ENCODE results near the gene PARVA.

PARVA gene, protein sequence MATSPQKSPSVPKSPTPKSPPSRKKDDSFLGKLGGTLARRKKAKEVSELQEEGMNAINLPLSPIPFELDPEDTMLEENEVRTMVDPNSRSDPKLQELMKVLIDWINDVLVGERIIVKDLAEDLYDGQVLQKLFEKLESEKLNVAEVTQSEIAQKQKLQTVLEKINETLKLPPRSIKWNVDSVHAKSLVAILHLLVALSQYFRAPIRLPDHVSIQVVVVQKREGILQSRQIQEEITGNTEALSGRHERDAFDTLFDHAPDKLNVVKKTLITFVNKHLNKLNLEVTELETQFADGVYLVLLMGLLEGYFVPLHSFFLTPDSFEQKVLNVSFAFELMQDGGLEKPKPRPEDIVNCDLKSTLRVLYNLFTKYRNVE

DNA sequence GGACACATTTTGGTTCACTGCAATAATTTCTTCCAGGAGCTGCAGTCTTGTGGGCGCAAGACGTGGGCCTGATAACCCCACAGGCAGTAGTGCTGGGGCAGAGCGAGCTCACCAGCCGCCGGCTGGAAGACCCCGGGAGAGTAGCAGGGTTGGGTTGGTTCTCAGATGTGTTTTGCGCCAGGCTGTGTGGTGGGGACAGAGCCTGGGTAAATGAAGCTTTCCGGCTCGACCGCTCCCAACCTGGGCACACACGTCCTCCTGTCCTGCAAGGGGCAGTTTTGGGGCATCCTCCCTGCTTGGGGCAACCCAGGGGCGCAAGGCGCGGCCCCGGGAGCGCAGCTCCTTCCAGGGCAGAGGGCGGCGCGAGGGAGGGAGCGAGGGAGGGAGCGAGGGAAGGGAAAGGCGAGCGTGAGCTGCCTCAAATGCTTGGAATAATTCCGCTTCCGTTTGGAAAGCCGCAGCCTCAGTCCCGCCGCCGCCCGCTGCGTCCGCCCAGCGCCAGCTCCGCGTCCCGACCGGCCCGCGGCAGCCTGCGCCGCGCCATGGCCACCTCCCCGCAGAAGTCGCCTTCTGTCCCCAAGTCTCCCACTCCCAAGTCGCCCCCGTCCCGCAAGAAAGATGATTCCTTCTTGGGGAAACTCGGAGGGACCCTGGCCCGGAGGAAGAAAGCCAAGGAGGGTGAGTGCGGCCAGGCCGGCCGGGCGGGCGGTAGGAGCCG is at the start of gene PARVA:
PARVA (plus strand) TSS at position 466 of the 718 bp plus-strand sequence; CDS start at position 543, 77 bp downstream.
- H3K4me1 ChIP-seq (ENCODE audit: control insufficient read depth, insufficient read depth, low read length, unreplicated experiment): peaks cover 18% of the 10 kb centered on the region
- H3K27ac ChIP-seq (ENCODE audit: low read depth, low read length): peak within 1 kb of the TSS; percentile 97
- H3K4me3 ChIP-seq (ENCODE audit: low read depth, low read length): peak within 1 kb of the TSS; percentile 91
- peak within 1 kb of the TSS; percentile 98 for H2AFZ ChIP-seq (ENCODE audit: low read length, unreplicated experiment)
- H3K36me3 ChIP-seq (ENCODE audit: insufficient read depth, low read length): peaks cover 3% of the 10 kb centered on the region; the same call in 1 of the 2 replicates
- peaks cover 40% of the 10 kb centered on the region for H3K79me2 ChIP-seq (ENCODE audit: control insufficient read depth, insufficient read depth, low read length, unreplicated experiment)
- H3K27me3 ChIP-seq (ENCODE audit: insufficient read depth, low read length): no peaks in the 10 kb centered on the region

DNA sequence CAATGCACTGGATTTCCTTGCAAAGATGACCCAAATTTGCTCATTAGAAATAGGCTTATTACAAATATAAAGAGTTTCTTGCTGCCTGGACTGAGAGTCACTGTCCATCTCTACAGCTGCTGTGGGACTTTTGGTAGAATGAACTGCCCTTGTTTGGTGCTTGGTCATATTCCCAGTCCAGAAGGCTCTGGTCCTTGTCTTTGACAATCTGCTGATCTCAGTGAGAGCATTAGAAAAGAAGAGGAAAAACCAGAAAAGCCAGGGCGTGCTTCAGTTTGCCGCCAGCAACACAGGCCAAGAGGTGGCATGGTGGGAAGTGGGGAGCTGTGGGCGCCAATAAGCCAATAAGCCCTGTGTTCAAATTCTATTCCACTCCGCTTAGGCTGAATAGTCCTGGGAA is 48.2 kb upstream of the PARVA start:
- Histone ChIP-seq H3K27me3 (ENCODE audit: insufficient read depth, low read length) (no peaks in the 10 kb centered on the region), H3K27ac (ENCODE audit: low read depth, low read length) (no peak overlapping the region), H3K79me2 (ENCODE audit: control insufficient read depth, insufficient read depth, low read length, unreplicated experiment) (no peaks in the 10 kb centered on the region), H2AFZ (ENCODE audit: low read length, unreplicated experiment) (no peak overlapping the region), H3K36me3 (ENCODE audit: insufficient read depth, low read length) (no peaks in the 10 kb centered on the region), H3K4me3 (ENCODE audit: low read depth, low read length) (no peak overlapping the region), H3K4me1 (ENCODE audit: control insufficient read depth, insufficient read depth, low read length, unreplicated experiment) (peaks cover 7% of the 10 kb centered on the region)

DNA sequence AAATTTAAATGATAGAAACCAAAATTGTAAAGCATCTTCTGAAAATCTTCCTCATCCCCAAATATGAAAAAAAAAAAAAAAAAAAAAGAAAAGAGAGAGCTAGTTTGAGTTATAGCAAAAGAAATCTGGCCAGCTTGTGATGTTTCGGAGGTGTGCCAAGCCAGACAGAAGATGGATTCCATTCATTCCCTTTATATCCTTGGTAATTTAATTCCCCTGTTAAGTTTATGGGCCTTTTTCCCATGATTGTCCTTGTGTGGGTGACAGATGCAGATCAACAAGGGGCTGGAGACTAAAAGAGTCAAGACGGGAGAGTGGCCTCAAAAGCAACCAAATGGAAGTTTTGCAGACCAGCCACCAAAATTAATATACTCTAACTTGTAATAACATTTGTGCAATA is 47.6 kb upstream of the PARVA start:
- H3K27ac ChIP-seq (ENCODE audit: low read depth, low read length): no peak overlapping the region
- H3K4me3 ChIP-seq (ENCODE audit: low read depth, low read length): no peak overlapping the region
- no peaks in the 10 kb centered on the region for H3K79me2 ChIP-seq (ENCODE audit: control insufficient read depth, insufficient read depth, low read length, unreplicated experiment)
- H3K27me3 ChIP-seq (ENCODE audit: insufficient read depth, low read length): no peaks in the 10 kb centered on the region
- peaks cover 7% of the 10 kb centered on the region for H3K4me1 ChIP-seq (ENCODE audit: control insufficient read depth, insufficient read depth, low read length, unreplicated experiment)
- H3K36me3 ChIP-seq (ENCODE audit: insufficient read depth, low read length): no peaks in the 10 kb centered on the region
- H2AFZ ChIP-seq (ENCODE audit: low read length, unreplicated experiment): no peak overlapping the region

DNA sequence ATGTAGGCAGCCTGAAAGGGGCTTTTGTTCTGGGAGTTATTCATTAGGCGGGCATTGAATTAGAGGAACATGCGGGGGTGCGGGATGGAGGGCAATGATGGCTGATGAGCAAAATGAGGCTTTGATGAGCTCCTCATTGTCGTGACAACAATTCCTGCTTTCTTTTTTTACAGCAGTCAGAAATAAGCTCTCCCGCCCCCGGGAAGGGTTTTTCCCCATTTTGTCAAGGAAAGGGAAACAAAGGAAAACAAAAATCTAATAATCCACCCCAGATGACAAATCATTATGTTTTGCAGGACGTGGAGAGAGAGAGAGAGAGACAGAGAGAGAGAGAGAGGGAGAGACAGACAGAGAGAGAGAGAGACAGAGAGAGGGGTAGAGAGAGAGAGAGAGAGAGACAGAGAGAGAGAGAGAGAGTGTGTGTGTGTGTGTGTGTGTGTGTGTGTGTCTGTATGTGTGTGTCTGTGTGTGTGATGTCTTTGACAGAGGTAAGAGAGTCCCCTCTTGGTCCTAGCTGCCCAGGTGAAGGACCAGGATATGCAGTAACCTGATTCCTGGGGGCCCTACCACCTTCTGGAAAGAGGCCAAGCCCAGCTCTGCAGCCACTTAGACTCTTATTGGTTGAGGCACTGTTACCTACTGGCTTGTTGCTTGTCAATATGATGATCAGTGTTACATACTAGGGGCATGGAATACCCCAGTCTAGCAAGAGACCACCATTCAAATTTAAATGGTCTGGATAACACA is 46.7 kb upstream of the PARVA start:
- Histone ChIP-seq H2AFZ (ENCODE audit: low read length, unreplicated experiment) (peak overlapping the region; percentile 54), H3K36me3 (ENCODE audit: insufficient read depth, low read length) (no peaks in the 10 kb centered on the region)

DNA sequence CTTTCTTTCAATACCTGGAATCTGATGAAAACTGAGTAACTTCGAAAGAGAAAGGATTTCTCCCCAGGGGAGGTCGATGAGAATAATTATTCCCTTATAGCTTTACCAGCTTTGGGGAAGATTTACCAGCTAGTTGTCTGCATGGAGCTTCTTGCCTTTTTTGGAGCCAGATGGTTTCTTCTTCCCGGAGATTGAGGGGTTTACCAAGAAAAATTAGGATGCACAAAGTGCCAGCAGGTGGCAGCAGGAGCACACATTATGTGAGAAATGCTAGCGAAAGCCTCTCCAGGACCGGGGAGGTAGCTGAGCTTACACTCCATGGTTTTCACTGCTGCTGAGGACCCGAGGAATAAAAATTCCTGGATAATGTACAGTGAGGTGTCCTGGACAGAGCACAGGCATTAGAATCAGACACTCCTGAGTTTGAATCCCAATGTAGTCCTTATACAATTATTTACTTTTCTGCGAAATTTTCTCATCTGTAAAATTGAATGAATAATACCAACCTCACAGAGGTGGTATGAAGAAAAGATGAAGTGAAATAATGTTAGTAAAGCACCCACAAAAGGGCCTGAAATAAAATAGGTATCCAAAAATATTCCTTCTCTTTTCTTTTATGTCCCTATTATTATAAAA is 46.0 kb upstream of the PARVA start:
- Histone ChIP-seq H3K27ac (ENCODE audit: low read depth, low read length) (no peak overlapping the region), H3K27me3 (ENCODE audit: insufficient read depth, low read length) (no peaks in the 10 kb centered on the region), H2AFZ (ENCODE audit: low read length, unreplicated experiment) (peak overlapping the region; percentile 54), H3K4me3 (ENCODE audit: low read depth, low read length) (peak overlapping the region; percentile 6; the same call in 1 of the 2 replicates), H3K4me1 (ENCODE audit: control insufficient read depth, insufficient read depth, low read length, unreplicated experiment) (peaks cover 7% of the 10 kb centered on the region), H3K36me3 (ENCODE audit: insufficient read depth, low read length) (no peaks in the 10 kb centered on the region), H3K79me2 (ENCODE audit: control insufficient read depth, insufficient read depth, low read length, unreplicated experiment) (no peaks in the 10 kb centered on the region)

More for the DNA sequence above, 46.7 kb upstream of the PARVA start:
- Histone ChIP-seq H3K4me3 (ENCODE audit: low read depth, low read length) (peak overlapping the region; percentile 6; the same call in 1 of the 2 replicates), H3K4me1 (ENCODE audit: control insufficient read depth, insufficient read depth, low read length, unreplicated experiment) (peaks cover 7% of the 10 kb centered on the region), H3K27ac (ENCODE audit: low read depth, low read length) (no peak overlapping the region), H3K79me2 (ENCODE audit: control insufficient read depth, insufficient read depth, low read length, unreplicated experiment) (no peaks in the 10 kb centered on the region), H3K27me3 (ENCODE audit: insufficient read depth, low read length) (no peaks in the 10 kb centered on the region)

DNA sequence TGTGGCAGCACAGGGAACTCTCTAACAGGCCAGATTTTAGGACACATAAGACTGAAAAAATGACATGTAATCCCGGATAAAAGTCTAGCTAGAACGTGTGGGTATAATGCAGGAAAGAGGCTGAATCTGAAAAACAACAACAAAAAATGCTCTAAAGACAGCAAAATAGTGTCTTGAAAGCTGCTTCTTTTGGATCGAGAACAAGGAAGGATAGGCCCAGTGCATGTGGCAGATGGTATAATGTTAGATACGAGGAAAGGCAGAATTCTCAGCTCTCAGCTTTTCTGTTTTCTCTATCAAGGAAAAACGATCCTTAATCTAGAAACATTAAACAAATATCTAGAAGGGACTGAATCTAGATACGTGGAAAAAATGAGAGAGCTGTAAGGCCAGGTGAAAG is 33.8 kb upstream of the PARVA start:
- H3K27me3 ChIP-seq (ENCODE audit: insufficient read depth, low read length): no peaks in the 10 kb centered on the region
- H3K79me2 ChIP-seq (ENCODE audit: control insufficient read depth, insufficient read depth, low read length, unreplicated experiment): no peaks in the 10 kb centered on the region
- no peak overlapping the region for H2AFZ ChIP-seq (ENCODE audit: low read length, unreplicated experiment)
- no peaks in the 10 kb centered on the region for H3K36me3 ChIP-seq (ENCODE audit: insufficient read depth, low read length)
- no peak overlapping the region for H3K4me3 ChIP-seq (ENCODE audit: low read depth, low read length)
- H3K27ac ChIP-seq (ENCODE audit: low read depth, low read length): no peak overlapping the region
- H3K4me1 ChIP-seq (ENCODE audit: control insufficient read depth, insufficient read depth, low read length, unreplicated experiment): no peaks in the 10 kb centered on the region

DNA sequence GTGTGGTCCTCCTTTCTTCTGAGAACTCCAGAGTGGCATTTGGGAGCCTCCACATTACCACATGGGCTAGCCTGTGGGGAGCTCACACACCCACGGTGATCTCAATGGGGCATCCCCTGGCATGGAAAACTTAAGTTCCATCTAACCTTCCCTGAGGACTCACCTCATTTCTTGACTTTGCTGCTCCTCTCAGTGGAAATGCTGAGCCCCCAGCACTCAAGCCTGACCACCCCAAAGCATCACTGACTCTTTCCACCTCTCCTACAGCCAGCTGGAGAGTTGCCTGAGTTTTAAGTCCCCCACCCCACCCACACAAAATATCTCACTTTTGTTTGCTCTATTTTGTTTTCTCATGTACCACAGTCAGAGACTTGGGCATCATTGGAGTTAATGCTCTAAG is 23.8 kb upstream of the PARVA start:
- no peaks in the 10 kb centered on the region for H3K4me1 ChIP-seq (ENCODE audit: control insufficient read depth, insufficient read depth, low read length, unreplicated experiment)
- H3K4me3 ChIP-seq (ENCODE audit: low read depth, low read length): no peak overlapping the region
- H3K36me3 ChIP-seq (ENCODE audit: insufficient read depth, low read length): no peaks in the 10 kb centered on the region
- H3K79me2 ChIP-seq (ENCODE audit: control insufficient read depth, insufficient read depth, low read length, unreplicated experiment): no peaks in the 10 kb centered on the region
- H2AFZ ChIP-seq (ENCODE audit: low read length, unreplicated experiment): no peak overlapping the region
- H3K27ac ChIP-seq (ENCODE audit: low read depth, low read length): no peak overlapping the region
- no peaks in the 10 kb centered on the region for H3K27me3 ChIP-seq (ENCODE audit: insufficient read depth, low read length)

DNA sequence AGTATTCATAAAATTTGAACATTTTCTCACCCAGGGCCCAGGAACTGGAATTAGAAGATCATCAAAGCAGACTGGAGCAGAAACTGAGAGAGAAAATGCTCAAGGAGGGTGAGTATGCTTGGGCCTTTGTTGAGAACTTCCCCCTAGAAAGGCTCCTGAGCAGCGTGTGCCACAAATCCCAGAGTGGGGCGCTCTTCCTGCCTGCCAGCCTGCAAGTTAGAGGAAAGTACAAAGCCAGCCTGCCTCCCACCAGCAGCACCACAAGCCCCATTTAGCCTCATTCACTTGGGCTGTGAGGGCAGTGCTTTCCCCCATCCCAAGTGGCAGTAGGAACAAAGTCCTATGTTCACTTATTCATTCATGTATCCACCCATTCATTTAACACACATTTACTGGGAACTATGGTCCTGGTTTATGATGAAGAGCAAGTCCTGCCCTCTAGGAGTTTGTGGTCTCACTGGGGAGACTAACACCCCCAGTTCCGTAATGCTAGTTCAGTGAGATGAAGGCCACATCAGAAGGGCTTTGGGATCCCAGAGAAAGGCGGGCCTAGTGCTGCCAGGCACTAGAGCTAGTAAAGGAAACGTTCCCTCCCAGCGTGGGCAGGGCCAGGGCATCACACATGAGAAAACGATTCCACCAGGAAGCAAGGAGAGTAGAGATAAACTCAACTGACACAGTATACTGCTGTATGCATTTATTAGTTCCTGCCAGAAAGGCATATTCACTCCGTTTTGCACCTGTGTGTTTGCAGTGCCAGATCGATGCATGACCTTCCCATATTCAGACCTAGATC is 22.4 kb upstream of the PARVA start:
- no peak overlapping the region for H3K27ac ChIP-seq (ENCODE audit: low read depth, low read length)
- no peaks in the 10 kb centered on the region for H3K27me3 ChIP-seq (ENCODE audit: insufficient read depth, low read length)
- H3K4me3 ChIP-seq (ENCODE audit: low read depth, low read length): no peak overlapping the region
- no peaks in the 10 kb centered on the region for H3K36me3 ChIP-seq (ENCODE audit: insufficient read depth, low read length)
- no peaks in the 10 kb centered on the region for H3K79me2 ChIP-seq (ENCODE audit: control insufficient read depth, insufficient read depth, low read length, unreplicated experiment)
- no peaks in the 10 kb centered on the region for H3K4me1 ChIP-seq (ENCODE audit: control insufficient read depth, insufficient read depth, low read length, unreplicated experiment)
- no peak overlapping the region for H2AFZ ChIP-seq (ENCODE audit: low read length, unreplicated experiment)

DNA sequence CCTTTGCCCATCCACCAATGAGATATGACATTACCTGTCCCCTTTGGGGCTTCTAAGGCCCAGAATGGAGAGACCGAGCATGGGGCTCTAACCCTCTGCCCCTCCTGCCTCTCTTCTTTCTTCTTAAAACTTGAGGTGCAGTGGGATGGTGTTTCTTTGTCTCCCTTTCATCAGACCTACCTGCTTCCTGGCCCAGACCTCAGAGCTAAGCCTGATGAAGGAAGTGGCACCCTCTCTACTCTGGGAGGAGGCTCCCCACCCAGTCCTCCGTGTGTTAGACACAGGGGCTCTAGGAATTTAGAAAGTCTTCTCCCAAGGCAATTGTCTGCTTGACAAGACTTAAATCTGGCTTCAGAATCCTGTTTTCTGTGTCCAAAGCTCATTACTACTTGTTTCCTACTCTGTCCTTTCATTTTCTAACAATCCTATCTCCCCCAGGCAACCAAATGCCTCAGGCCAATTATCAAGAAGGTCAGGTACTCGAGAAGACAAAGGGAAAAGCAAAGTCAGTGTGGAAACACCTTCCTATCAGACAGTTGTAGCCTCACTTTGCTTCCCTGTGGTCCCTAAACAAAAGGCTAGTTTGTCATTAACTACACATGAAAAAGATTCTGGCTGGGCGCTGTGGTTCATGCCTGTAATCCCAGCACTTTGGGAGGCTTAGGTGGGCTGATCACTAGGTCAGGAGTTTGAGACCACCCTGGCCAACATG is 20.3 kb upstream of the PARVA start:
- Histone ChIP-seq H2AFZ (ENCODE audit: low read length, unreplicated experiment) (no peak overlapping the region), H3K36me3 (ENCODE audit: insufficient read depth, low read length) (no peaks in the 10 kb centered on the region), H3K4me1 (ENCODE audit: control insufficient read depth, insufficient read depth, low read length, unreplicated experiment) (no peaks in the 10 kb centered on the region), H3K4me3 (ENCODE audit: low read depth, low read length) (no peak overlapping the region), H3K27me3 (ENCODE audit: insufficient read depth, low read length) (no peaks in the 10 kb centered on the region), H3K27ac (ENCODE audit: low read depth, low read length) (no peak overlapping the region), H3K79me2 (ENCODE audit: control insufficient read depth, insufficient read depth, low read length, unreplicated experiment) (no peaks in the 10 kb centered on the region)

All from ACC112 (cell line).